Hippocampal formation (tissue), 2 donors: ENCODE results near the gene CIDEA.

Experiments used
- DNase-seq, 2 donors: peaks; one replicate each; lab custom pipeline; 2025; lab: John Stamatoyannopoulos, UW

Gene CIDEA

GRCh38 chr18:12318857-12319256 lies 64.7 kb downstream of the CIDEA start:
- no peak for DNase-seq

DNA sequence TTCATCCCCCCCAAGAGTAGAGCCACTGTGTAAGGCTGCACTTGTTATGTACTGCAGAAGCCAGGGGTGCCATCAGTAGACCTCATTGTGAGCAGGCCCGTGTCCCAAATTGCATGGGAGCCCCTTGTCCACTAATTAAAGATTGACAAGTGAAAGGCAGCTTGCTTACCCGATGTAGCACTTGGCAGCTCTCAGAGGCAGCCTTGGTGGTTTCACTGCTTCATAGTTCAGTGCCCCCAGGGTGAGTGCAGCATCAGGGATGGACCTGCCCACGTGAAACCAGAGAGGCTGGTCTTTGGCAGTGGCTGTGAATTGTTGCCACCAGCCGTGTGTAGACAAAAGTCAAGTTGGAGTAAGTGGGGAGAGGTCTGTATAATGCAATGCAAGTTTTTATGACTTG lies 67.2 kb downstream of the CIDEA start:
- DNase-seq: no peak

DNA sequence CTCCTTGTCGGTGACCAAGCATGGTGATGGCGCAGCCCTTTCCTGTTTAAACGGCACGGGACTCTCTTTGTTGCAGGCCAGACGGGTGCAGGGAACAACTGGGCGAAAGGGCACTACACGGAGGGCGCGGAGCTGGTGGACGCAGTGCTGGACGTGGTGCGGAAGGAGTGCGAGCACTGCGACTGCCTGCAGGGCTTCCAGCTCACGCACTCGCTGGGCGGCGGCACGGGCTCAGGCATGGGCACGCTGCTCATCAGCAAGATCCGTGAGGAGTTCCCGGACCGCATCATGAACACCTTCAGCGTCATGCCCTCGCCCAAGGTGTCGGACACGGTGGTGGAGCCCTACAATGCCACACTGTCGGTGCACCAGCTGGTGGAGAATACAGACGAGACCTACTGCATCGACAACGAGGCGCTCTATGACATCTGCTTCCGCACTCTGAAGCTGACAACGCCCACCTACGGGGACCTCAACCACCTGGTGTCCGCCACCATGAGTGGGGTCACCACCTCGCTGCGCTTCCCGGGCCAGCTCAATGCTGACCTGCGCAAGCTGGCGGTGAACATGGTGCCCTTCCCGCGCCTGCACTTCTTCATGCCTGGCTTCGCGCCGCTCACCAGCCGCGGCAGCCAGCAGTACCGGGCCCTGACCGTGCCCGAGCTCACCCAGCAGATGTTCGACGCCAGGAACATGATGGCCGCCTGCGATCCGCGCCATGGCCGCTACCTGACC lies 71.0 kb downstream of the CIDEA start:
- no peak for DNase-seq

DNA sequence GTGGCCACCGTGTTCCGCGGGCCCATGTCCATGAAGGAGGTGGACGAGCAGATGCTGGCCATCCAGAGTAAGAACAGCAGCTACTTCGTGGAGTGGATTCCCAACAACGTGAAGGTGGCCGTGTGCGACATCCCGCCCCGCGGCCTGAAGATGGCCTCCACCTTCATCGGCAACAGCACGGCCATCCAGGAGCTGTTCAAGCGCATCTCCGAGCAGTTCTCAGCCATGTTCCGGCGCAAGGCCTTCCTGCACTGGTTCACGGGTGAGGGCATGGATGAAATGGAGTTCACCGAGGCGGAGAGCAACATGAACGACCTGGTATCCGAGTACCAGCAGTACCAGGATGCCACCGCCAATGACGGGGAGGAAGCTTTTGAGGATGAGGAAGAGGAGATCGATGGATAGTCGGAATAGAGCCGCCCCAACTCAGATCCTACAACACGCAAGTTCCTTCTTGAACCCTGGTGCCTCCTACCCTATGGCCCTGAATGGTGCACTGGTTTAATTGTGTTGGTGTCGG lies 71.6 kb downstream of the CIDEA start:
- DNase-seq: no peak

DNA sequence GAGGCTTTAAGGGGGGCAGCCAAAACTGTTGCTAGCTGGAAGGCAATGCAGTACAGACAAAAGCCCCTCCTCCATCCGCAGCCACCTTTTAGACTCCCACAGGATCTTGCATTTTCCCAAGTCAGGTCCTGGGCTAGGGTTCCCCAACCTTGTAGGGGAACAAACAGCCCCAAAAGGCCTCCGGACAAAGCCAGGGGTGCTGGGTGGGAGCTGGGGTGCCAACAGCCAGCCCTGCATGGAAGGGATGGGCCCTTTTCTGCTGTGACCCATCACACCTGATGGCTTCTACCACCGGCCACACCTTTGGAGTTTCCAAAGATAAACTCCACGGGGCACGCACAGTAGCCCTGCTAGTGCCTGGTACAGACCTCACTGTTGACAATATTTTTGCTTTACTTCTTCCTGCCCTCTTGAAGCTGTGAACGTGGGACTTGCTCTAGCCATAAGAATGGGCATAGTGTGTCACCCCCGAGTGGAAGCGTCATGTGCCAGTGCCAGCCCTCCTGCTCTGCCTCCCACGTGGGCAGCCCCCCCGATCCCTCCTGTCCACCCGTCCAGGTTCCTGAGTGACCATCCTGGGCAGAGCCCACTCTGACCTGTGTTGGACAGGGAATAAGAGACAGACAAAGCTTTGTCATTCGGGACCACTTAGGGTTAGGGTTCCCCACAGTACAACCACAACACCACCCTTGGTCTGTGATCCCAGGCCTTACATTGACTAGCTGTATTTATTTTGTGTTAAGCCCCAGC lies 72.7 kb downstream of the CIDEA start:
- DNase-seq: no peak
